Stimulated activated CD8-positive, alpha-beta memory T cell treated with anti-CD3 and anti-CD28 coated beads, Interleukin-7, amount 100 ng/mL, for 24 hours (primary cell): ENCODE measurements around the gene C16orf74.
A peak's percentile ranks its signal among the peaks of the same experiment; 100 is the strongest.

Experiments
- DNase-seq: peaks from one replicate; pipeline ENCODE4 v3.0.0-alpha.2; 2020; ENCODE audit warnings: low read depth

The C16orf74 gene

DNA sequence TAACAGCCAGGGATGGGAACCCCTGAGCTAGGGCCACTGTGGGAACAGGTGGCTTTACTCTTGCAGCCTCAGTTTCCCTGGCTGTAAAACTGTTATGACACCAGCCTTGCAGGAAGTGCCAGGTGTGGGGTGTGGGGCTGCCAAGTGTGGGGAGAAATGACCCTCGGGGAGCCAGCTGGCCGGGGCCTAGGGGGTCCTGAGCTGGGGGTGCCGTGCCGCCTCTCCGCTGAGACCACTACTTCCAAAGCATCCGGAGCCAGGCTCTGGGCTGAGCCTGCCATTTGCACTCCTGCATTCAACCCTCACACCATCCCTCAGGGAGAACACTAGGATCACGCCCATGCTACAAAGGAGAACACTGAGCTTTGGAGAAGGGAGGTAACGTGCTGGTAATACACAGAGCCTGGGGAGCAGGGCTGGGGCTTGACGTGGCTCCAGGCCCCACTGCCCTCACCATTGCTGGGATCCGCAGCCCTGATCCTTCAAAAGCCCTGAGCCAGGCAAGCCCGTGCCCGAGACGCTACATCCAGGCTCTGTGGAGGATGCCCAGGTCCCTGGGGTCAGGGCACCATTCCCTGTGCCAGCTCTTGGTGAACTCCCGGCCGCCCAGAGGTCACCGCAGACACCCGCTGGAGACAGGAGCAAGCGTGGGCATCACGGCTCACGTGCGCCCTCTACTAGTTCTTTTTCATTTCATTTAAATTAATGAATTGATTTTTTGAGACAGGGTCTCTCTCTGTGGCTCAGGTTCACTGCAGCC is 33.3 kb downstream of the C16orf74 start:
- DNase-seq = peak; percentile 7

DNA sequence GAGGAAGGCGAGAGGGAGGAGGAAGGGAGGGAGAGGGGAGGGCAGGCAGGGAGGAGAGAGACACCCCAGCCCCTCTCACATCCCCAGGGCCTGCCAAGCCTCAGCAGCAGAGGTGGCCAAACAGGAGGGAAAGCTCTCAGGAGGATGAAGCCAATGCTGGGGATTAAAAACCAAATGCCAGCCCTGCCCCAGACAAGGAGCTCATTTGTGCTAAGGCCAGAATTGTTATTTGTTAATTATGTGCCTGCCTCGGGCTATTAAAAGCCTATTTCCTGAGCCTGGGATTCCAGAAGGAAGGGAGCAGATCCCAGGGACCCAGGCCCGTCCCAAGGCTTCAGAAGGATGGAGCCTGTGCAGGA is 34.2 kb downstream of the C16orf74 start:
- no peak for DNase-seq

- DNase-seq = no peak
These were observed 34.7 kb downstream of the C16orf74 start for GRCh38 chr16:85716022-85716679.

GRCh38 chr16:85715169-85716021 is 35.5 kb downstream of the C16orf74 start:
- no peak for DNase-seq

DNA sequence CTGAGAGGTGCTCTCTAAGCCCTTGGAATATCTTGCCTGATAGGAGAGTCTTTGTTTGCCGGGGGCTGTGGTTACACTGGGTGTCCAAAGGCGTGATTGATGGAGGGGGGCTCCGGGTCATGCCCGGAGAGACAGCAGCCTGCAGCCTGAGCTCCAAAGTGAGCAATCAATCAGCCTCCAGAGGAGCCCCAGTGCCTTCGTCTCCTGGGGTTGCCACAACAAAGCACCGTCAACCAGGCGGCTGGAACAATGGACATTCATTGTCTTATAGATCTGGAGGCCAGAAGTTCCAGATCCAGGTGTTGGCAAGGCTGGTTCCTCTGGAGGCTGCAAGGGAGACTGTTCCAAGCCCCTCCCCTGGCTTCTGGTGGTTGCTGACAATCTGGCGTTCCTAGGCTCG is 38.1 kb downstream of the C16orf74 start:
- DNase-seq = no peak

- DNase-seq = no peak
These were observed 38.8 kb downstream of the C16orf74 start for GRCh38 chr16:85711982-85712587.

DNA sequence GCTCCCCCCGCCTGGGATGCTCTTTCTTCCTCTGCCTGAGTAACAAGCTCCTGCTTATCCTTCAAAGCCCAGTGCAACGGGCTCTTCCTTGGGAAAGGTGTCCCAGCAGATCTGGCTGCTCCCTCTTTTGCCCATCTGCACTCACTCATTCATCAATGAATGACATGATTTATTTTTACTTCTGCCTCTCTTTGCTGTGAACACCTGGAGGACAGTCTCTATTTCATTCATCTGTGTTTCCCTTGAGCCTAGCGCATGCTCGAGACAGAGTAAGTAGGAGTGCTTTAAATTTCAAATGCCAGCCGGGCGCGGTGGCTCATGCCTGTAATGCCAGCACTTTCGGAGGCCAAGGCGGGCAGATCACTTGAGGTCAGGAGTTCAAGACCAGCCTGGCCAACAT is 40.2 kb downstream of the C16orf74 start:
- DNase-seq = no peak

- DNase-seq = no peak
These were observed 40.9 kb downstream of the C16orf74 start for GRCh38 chr16:85709766-85710585.

DNA sequence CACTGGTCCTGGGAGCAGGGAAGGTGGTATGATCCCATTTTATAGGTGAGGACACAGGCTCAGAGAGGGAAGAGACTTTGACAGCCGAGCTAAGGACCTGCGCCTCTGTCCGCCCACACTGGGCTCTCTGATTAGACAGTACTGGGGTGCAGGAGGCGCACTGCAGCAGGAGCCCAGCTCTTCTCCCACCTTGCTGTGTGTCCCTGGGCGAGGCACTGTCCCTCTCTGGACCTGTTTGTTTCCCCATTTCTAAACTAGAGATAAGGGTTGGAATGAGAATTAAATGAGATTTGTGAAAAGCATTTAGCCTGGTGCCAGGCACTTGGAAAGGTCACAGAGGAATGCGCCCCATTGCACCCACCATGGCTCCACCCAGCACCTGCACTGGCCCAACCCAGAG is 42.6 kb downstream of the C16orf74 start:
- no peak for DNase-seq

DNA sequence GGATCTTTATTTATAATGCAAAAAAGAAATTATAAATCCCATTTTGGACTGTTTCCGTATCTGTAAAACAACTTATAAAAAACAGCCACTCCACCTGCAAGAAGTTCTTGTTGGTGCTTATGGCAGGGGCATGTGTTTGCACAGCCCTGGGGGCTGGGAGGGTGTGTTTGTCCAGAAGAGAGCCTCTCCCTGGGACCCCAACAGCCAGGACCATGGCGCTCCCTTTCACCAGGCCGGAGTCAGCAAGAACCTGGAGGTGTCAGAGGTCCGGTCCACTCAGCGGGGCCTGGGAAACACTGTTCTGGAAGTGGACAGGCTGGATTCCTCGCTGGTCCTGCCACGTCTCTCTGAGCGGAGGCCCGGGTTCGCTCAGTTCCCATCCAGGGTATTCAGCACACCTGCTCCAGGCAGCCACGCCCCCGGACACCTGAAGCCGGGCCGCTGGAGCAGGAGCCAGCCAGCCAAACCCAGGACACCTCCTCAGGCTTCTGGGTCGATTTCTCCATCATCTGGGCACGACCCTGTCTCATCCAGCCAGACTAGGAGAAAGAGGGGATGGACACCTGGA is 43.3 kb downstream of the C16orf74 start:
- no peak for DNase-seq

GRCh38 chr16:85706449-85707034 is 44.4 kb downstream of the C16orf74 start:
- no peak for DNase-seq

DNA sequence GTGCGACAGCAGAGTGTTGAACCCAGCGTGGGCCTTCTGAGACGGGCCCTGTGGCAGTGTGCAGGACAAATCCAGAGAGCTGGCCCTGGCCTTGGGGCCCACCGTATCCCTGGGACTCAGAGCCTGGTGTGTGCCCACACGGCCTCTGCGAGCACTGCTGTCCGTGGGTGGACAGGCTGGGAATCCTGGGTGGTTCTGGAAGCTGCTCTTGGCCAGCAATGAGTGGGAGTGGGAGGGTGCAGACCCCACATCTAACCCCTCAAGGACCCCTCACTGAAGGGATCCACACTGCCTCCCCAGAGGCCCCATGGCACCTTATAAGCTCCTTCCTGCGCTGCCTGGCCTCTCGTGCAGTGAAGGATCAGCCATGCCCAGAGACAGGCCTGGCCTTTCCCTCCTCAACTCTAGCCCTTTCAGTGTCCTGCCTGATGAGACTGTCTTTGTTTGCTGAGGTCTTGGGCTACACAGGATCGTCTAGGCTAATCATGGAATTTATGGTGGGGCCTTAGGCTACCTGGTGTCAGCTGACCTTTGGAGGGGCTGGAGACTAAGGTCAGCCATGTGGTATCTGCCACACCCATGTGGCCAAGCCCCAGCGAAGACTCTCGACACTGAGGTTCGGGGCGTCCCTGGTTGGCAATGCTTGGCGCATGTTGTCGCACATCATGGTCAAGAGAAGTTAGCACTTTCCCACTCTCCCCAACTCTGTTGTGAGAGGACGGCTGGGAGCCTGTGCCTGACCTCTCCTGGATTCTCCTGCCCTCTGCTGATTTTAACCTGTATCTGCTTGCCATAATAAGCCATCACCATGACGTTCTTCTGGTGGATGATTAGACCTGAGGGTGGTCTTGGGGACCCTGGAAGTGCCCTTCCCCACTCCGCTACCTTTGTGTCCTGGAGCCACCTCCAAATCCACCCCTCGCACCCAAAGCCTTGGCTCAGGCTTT is 45.7 kb downstream of the C16orf74 start:
- DNase-seq = no peak

GRCh38 chr16:85704011-85704410 is 46.9 kb downstream of the C16orf74 start:
- DNase-seq = no peak

GRCh38 chr16:85699628-85700027 is 51.3 kb downstream of the C16orf74 start:
- DNase-seq = no peak

GRCh38 chr16:85698935-85699558 is 51.8 kb downstream of the C16orf74 start:
- DNase-seq = no peak

DNA sequence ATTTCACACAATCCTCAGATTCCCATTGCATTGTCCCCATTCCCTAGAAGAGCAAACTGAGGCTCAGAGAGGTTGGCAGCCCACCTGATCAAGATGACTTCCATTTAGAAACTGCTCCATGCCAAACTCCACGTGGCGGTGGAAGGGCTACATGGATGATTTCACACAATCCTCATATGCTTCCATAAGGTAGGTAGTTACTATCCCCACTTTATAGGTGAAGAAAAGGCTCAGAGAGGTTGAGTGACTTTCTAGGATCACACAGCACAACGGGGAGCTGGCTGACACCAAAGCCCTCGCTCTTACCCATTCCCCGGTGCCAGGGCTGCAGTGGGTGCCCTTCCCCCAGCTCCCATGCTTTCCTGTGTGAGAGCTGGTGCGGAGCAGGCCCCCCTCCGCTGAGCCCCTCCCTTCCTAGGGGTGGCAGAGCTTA is 52.4 kb downstream of the C16orf74 start:
- DNase-seq = no peak

GRCh38 chr16:85697431-85697830 is 53.5 kb downstream of the C16orf74 start:
- DNase-seq = no peak

DNA sequence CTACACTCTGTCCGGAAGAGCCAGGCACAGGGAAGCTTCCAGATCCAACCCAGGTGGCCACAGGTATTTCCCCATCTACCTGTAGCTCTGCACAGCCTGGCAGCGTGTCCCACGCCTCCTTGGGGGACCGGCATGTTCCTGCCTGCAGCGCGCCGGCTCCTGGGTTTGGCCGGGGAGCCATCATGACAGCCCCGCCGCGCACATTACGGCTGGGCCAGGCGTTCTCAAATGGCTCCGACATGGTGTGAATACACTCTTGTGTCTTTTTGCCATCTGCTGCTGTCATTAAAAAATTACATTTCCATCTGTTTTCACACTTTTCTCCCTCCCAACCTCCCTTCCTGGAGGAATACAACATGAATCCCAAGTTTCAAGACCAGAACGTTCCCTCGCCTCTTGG is 54.1 kb downstream of the C16orf74 start:
- DNase-seq = no peak
